Measurements from ENCODE around the gene TUBB8B.
A peak's percentile ranks its signal among the peaks of the same experiment; 100 is the strongest.
"Not testable (repeated sequence)": the region's sequence is repeated elsewhere in the genome, so short reads cannot be mapped to it uniquely, and the experiment has no call there.

TUBB8B gene

DNA sequence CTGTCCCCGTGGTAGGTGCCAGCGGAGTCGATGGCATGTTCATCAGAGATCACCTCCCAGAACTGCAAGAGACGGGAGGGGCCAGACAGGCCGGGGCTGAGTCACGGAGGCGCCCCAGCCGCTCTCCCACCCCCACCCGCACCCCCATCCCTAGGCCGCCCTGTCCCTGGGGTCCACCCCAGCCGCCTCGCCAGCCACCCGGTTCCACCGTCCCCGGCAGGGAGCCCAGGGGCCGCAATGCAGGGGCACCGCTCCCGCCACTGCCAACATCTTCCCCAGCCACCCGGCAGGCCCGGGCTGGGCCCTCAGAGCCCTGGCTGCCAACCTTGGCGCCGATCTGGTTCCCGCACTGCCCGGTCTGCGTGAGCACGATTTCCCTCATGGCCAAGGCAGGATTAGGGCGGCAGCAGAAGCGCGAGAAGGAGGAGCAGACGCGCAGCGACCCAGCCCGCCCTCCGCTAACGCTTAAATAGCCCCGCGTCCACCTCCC, at the start of gene TUBB8B:
TSS of gene TUBB8B (minus strand) at position 440 of the 490 bp plus-strand sequence. CDS start at position 382, 58 bp downstream.
- not testable (repeated sequence) for H3K4me3 Mint-ChIP-seq, H3K9me3 Mint-ChIP-seq, H3K36me3 Mint-ChIP-seq

GRCh38 chr18:97252-97914, 48.0 kb upstream of the TUBB8B start:
- peak in 1 of 2 donors; percentile 83 for DNase-seq (ENCODE audit: low spot score in 2 of 2)
- H3K9me3 Mint-ChIP-seq, H3K27ac Mint-ChIP-seq, ATAC-seq, H3K4me1 Mint-ChIP-seq, H3K36me3 Mint-ChIP-seq, H3K4me3 Mint-ChIP-seq: not testable (repeated sequence)

More for the DNA sequence above, at the start of gene TUBB8B:
- ATAC-seq; DNase-seq (ENCODE audit: low spot score in 2 of 2); H3K27ac Mint-ChIP-seq; H3K4me1 Mint-ChIP-seq: not testable (repeated sequence)

- H3K4me1 Mint-ChIP-seq, H3K36me3 Mint-ChIP-seq, H3K27ac Mint-ChIP-seq, ATAC-seq, H3K9me3 Mint-ChIP-seq, H3K4me3 Mint-ChIP-seq: not testable (repeated sequence)
- DNase-seq (ENCODE audit: low spot score in 2 of 2): peak in 1 of 2 donors; percentile 84
Measured at GRCh38 chr18:96767-97131, 47.3 kb upstream of the TUBB8B start.

DNA sequence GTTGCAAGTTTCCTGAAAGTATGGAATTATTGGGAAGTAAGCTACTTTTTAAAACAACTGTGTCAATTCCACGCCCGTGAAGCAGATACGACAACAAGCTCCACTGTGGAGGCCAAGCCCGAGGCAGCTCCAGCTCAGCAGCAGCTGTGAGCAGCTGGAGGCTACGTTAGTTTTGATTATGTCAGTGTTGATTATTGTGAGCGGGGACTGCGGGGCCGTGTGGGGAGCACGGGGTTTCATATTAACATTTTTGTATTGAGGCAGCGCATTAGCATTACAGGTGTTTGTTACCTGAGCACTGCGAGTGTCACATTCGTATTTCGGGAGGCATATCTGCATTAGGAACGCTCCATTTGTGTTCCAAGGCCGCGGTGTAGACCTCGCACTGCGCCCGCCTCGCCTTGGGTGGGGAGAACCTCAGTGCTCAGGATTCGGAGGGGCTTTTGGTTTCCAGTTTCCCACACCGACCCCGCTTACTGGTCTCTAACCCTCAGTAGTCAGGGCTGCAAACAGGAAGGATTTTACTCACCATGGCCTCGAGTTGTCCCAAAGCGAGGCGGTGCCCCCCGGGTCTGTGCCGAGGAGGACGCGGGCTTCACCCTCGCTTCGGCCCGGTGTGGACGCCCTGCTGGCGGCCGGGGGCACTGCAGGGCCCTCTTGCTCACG, 46.8 kb upstream of the TUBB8B start:
- not testable (repeated sequence) for H3K36me3 Mint-ChIP-seq

GRCh38 chr18:95580-95979, 46.2 kb upstream of the TUBB8B start:
- H3K27ac Mint-ChIP-seq, ATAC-seq, H3K36me3 Mint-ChIP-seq, H3K4me1 Mint-ChIP-seq, H3K4me3 Mint-ChIP-seq, H3K9me3 Mint-ChIP-seq: not testable (repeated sequence)
- DNase-seq (ENCODE audit: low spot score in 2 of 2): peak in 1 of 2 donors; percentile 48

More for the DNA sequence above, 46.8 kb upstream of the TUBB8B start:
- not testable (repeated sequence) for H3K4me3 Mint-ChIP-seq; H3K9me3 Mint-ChIP-seq; H3K4me1 Mint-ChIP-seq; DNase-seq (ENCODE audit: low spot score in 2 of 2); H3K27ac Mint-ChIP-seq
- ATAC-seq: peak; percentile 51

DNA sequence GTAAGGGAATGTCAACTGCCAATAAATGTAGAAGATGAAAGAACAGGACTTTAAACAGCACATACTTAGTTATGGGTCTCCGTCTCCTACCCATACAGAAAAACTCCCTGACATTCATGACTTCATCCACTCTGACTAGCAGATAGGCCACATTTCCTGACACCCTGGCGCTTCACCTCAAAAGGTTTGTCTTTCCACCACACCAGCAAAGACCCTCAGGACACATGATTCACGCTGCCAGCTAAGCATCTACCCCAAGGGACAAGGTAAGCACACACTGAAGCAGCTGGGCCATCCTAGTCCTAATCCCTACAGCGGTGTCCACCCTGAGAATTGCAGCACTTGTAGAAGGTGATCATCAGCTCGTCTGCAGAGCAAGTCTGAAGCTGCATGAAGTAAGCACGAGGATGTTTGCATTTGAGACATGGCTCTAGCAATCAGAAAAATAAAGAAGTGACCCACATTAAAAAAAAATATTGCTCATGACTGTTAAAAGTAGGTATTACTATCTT, 44.5 kb upstream of the TUBB8B start:
- DNase-seq (ENCODE audit: low spot score in 2 of 2): peak in 1 of 2 donors; percentile 45
- H3K9me3 Mint-ChIP-seq, H3K36me3 Mint-ChIP-seq, H3K27ac Mint-ChIP-seq, H3K4me1 Mint-ChIP-seq, H3K4me3 Mint-ChIP-seq: not testable (repeated sequence)
- ATAC-seq: peak; percentile 34

- H3K9me3 Mint-ChIP-seq; H3K27ac Mint-ChIP-seq; H3K4me1 Mint-ChIP-seq; H3K4me3 Mint-ChIP-seq; DNase-seq (ENCODE audit: low spot score in 2 of 2); H3K36me3 Mint-ChIP-seq; ATAC-seq: not testable (repeated sequence)
Measured at GRCh38 chr18:91561-91960, 42.1 kb upstream of the TUBB8B start.

DNA sequence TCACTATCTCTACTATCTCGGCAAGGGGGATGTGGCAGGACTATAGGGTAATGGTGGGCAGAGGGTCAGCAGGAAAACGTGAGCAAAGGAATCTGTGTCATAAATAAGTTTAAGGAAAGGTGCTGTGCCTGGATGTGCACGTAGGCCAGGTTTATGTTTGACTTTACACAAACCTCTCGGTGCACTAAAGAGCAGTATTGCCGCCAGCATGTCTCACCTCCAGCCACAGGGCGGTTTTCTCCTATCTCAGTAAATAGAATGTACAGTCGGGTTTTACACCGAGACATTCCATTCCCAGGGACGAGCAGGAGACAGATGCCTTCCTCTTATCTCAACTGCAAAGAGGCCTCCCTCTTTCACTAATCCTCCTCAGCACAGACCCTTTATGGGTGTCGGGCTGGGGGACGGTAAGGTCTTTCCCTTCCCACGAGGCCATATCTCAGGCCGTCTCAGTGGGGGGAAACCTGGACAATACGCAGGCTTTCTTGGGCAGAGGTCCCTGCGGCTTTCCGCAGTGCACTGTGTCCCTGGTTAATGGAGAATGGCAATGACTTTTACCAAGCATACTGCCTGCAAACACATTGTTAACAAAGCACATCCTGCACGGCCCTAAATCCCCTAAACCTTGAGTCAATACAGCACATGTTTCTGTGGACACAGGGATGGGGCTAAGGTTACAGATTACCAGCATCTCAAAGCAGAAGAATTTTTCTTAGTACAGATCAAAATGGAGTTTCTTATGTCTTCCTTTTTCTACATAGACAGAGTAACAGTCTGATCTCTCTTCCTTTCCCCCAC, 41.2 kb upstream of the TUBB8B start:
- not testable (repeated sequence) for H3K4me3 Mint-ChIP-seq; H3K4me1 Mint-ChIP-seq; H3K9me3 Mint-ChIP-seq; H3K36me3 Mint-ChIP-seq; ATAC-seq; DNase-seq (ENCODE audit: low spot score in 2 of 2); H3K27ac Mint-ChIP-seq

DNA sequence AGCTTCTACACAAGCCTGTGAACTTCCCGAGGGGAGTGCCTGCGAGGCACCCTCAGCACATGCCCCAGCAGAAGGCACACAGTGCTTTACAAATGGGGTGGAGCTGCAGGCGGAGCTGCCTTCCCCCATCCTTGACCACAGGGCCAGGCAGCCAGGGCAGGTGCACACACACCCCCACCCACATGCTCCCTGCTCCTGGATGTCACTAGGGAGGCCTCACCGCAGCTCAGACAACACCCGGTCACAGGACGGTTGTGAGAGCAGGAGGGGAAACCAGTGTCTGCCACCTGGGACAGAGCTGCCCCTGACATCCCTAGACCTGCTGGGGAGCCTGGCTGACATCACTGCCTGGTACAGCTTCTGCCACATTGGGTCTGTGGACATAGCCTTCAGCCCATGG, 39.7 kb upstream of the TUBB8B start:
- not testable (repeated sequence) for H3K4me3 Mint-ChIP-seq; H3K27ac Mint-ChIP-seq; H3K36me3 Mint-ChIP-seq; DNase-seq (ENCODE audit: low spot score in 2 of 2); H3K9me3 Mint-ChIP-seq; ATAC-seq; H3K4me1 Mint-ChIP-seq

GRCh38 chr18:84801-85200, 35.4 kb upstream of the TUBB8B start:
- not testable (repeated sequence) for ATAC-seq; DNase-seq (ENCODE audit: low spot score in 2 of 2); H3K36me3 Mint-ChIP-seq; H3K4me3 Mint-ChIP-seq; H3K4me1 Mint-ChIP-seq; H3K27ac Mint-ChIP-seq; H3K9me3 Mint-ChIP-seq

- not testable (repeated sequence) for DNase-seq (ENCODE audit: low spot score in 2 of 2); H3K36me3 Mint-ChIP-seq; ATAC-seq
Measured at GRCh38 chr18:82626-83209, 33.3 kb upstream of the TUBB8B start.

DNA sequence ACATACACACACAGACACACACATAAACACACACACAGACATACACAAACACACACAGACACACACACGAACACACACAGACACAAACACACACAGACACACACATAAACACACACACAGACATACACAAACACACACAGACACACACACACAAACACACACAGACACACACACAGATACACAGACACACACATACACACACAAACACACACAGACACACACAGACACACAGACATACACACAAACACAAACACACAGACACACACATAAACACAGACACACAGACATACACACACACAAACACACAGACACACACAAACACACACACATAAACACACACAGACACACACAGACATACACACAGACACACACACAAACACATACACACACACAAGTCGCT, 31.5 kb upstream of the TUBB8B start:
- H3K4me1 Mint-ChIP-seq; H3K4me3 Mint-ChIP-seq; DNase-seq (ENCODE audit: low spot score in 2 of 2); H3K36me3 Mint-ChIP-seq; ATAC-seq; H3K27ac Mint-ChIP-seq; H3K9me3 Mint-ChIP-seq: not testable (repeated sequence)

More at GRCh38 chr18:82626-83209, 33.3 kb upstream of the TUBB8B start:
- H3K27ac Mint-ChIP-seq, H3K4me1 Mint-ChIP-seq, H3K9me3 Mint-ChIP-seq, H3K4me3 Mint-ChIP-seq: not testable (repeated sequence)

GRCh38 chr18:80202-80601, 30.8 kb upstream of the TUBB8B start:
- H3K9me3 Mint-ChIP-seq; ATAC-seq; H3K36me3 Mint-ChIP-seq; H3K4me1 Mint-ChIP-seq; DNase-seq (ENCODE audit: low spot score in 2 of 2); H3K27ac Mint-ChIP-seq; H3K4me3 Mint-ChIP-seq: not testable (repeated sequence)

- not testable (repeated sequence) for H3K9me3 Mint-ChIP-seq; DNase-seq (ENCODE audit: low spot score in 2 of 2); H3K4me3 Mint-ChIP-seq; H3K36me3 Mint-ChIP-seq; H3K4me1 Mint-ChIP-seq; ATAC-seq; H3K27ac Mint-ChIP-seq
Measured at GRCh38 chr18:75525-76160, 26.2 kb upstream of the TUBB8B start.
